Measurements from ENCODE around the gene PLEKHN1. TPM values are rescaled to one million over a fixed set of nuclear protein-coding genes. Genes with fewer than 3 reads are reported as not detected.
"Not testable (repeated sequence)": the region's sequence is repeated elsewhere in the genome, so short reads cannot be mapped to it uniquely, and the experiment has no call there.

The PLEKHN1 gene
- total RNA-seq, 1 experiment from 2014 or later, result 0.04 TPM

DNA sequence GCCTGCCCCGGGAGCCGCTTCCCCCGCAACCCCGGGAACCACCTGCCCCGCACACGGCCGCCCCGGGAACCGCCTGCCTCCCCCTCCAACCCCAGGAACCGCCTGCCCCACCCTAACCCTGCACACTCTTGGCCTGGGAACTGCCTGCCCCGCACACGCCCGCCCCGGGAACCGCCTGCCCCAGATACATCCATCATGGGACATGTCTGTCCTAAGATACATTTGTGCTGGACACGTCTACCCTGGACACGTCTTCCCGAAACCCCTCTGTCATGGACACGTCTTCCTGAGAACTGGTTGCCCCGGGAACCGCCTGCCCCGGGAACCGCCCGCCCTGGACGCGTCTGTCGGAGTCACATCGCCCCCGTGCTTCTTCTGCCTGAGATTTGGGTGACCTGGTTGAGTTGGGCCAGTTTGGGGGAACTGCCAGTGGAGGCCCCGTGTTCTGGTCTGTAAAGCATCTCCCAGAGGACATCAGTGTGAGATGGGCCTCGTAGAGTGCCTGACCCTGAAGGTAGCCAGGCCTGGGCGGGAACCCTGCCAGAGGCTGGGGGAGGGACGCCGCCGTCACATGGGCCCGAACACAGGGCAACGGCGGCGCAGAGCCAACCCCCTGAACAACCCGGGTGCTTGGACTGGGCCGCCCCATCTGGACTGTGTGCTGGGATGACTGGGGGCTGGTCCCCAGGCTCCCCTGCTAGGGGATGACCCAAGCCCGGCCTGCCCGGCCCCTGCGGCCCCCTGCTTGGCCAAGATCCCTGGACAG, 12.0 kb downstream of the PLEKHN1 start:
- Histone ChIP-seq H3K36me3 (no peaks in the 10 kb centered on the region), H3K27ac (no peak overlapping the region), H3K27me3 (peaks cover 21% of the 10 kb centered on the region), H3K4me1 (peaks cover 2% of the 10 kb centered on the region; the same call in 1 of the 2 replicates), H3K4me3 (no peak overlapping the region), H3K9me3 (replicated peaks) (0 out of 2 replicates have a peak, but pooled peaks cover 3% of the 10 kb centered on the region)
- DNase-seq, result no peak

DNA sequence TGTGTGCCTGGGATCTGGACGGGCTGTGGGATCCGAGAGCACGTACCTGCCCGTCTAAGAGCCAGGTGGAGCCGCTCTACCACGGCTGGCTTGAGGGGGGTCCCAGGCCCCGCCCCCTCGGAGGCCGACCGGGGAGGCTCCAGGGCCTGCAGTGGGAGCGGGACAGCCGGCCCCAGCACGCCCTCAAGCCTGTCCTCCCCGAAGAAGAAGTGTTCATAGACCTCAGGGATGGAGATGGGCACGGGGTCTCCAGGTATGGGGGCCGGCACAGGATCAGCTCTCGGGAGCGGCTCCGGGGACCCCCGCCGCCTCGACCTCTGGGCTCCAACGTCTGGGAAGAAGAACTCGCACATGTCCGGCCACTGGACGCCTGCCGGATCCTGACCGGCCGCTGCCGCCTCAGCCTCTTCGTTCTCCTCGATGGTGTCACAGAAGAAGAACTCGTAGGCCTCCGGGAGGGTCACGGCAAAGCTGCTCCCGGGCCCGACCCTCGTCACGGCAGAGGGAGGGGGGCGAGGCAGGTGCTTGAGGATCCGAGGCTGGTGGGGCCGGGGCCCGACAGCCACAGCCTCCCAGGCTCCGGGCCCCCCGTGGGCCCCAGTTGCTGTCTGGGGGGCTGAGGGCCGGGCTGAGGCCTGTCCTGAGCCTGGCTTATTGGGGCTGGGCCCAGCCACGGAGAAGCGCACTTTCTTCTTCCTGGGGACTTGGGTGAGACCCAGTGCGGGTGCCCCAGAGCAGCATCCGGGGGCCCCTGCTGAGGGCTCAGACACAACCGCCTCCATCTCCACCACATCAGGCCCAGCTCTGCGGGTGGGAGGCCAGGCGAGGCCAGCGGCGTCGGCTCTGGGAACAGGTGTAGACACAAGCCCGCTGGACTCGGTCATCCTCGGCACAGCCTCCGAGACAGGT, 12.8 kb downstream of the PLEKHN1 start:
- Histone ChIP-seq H3K4me1 (peaks cover 2% of the 10 kb centered on the region; the same call in 1 of the 2 replicates), H3K4me3 (no peak overlapping the region), H3K27me3 (peaks cover 28% of the 10 kb centered on the region), H3K9me3 (replicated peaks) (0 out of 2 replicates have a peak, but pooled peaks cover 3% of the 10 kb centered on the region), H3K36me3 (no peaks in the 10 kb centered on the region), H3K27ac (no peak overlapping the region)
- no peak for DNase-seq

DNA sequence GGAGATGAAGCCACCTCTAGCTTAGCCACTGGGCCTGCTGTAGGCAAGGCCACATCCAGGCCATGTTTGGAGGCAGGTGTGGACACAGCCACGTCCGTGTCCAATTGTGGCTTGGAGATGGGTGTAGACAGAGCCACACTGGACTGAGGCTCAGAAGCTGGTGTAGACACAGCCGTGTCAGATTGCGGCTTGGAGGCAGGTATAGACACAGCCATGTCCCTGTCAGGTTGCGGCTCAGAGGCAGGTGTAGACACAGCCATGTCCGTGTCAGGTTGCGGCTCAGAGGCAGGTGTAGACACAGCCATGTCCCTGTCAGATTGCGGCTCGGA, 13.4 kb downstream of the PLEKHN1 start:
- H3K27me3 ChIP-seq, result peaks cover 28% of the 10 kb centered on the region
- 0 out of 2 replicates have a peak, but pooled peaks cover 3% of the 10 kb centered on the region for H3K9me3 ChIP-seq (replicated peaks)
- H3K4me1 ChIP-seq, result peaks cover 2% of the 10 kb centered on the region; the same call in 1 of the 2 replicates
- no peak overlapping the region for H3K27ac ChIP-seq
- DNase-seq, result no peak
- no peak overlapping the region for H3K4me3 ChIP-seq
- no peaks in the 10 kb centered on the region for H3K36me3 ChIP-seq

DNA sequence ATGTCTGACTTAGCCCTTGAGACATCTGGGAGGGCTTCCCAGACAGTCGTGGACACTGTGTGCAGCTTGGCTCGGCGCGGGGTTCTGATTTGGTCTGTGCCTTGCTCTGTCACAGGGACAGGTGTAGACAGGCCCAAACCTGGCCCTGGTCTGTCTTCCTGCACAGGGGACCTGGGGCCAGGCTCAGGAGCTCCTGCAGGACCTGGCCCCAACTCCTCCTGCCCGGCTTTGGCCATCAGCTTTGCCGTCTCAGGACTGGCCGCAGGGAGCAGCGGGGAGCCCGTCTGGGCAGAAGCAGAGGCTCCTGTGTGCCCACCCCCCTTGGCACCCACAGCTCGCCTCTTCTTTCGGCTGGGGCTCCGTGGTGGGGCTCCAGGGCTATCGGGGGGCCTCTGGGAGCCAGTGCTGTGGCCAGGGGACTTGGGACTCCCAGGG, 13.9 kb downstream of the PLEKHN1 start:
- no peak for DNase-seq
- H3K9me3 ChIP-seq (replicated peaks), result 0 out of 2 replicates have a peak, but pooled peaks cover 3% of the 10 kb centered on the region
- no peak overlapping the region for H3K4me3 ChIP-seq
- peaks cover 2% of the 10 kb centered on the region; the same call in 1 of the 2 replicates for H3K4me1 ChIP-seq
- no peak overlapping the region for H3K27ac ChIP-seq
- H3K27me3 ChIP-seq, result peaks cover 25% of the 10 kb centered on the region
- no peaks in the 10 kb centered on the region for H3K36me3 ChIP-seq

DNA sequence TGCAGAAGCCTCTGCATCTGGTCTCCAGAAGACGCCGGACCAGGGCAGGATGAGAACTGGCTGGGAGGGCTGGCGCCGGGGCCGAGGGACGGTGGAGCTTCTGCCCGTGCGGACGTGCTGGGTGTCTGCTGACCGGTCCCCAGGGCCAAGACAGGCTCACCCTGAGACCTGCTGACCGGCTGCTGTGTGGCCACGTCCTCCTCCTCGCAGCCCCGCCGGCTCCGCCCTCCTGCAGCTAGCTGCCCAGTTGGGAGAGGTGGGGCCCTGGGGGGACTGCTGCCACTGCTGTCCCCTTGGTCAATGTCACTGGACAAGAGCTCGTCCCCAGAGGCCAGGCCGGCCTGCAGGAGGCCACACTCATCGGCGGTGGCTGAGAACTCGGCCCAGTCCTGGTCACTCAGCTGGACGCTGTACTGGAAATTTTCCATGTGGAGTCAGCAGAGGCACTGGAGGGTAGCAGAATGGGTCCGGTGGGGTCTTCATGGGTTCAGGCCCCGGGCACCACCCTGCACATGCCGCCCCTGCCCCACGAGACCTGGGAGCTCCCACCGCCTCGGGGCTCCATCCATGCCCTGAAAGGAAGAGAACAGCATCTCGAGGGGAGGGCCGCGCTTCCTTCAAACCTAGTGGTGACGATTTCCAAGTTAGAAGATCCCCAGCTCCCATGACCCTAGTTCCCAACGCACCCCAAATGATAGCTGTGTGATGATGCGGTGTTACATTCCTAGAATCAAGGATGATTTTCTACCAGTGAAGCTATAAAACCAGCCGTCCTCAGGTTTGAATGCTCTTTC, 14.5 kb downstream of the PLEKHN1 start:
- no peak overlapping the region for H3K4me3 ChIP-seq
- H3K36me3 ChIP-seq, result no peaks in the 10 kb centered on the region
- no peak overlapping the region for H3K27ac ChIP-seq
- peaks cover 30% of the 10 kb centered on the region for H3K27me3 ChIP-seq
- no peak for DNase-seq
- H3K4me1 ChIP-seq, result peaks cover 2% of the 10 kb centered on the region; the same call in 1 of the 2 replicates
- 0 out of 2 replicates have a peak, but pooled peaks cover 3% of the 10 kb centered on the region for H3K9me3 ChIP-seq (replicated peaks)

DNA sequence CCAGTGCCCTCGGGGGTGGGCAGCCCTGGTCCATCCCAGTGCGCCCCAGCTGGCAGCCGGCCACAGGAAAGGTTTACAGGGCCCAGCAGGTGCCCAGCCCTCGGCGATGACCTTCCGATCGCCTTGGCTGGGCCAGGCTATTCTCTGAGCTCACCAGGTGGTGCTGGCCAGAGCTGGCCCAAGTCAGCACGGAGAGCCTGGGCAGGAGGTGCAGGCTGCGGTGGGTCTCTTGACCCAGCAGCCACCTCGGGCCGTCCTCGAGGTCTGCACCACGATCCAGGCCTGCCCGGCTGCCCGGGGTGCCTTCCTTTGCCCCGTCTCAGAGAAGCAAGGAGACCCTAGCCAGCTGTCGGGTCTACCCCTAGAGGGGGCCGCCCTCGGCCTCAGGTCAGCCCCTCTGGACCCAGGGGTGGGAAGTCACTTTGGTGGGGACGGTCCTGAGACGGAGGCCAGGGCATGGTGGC, 15.2 kb downstream of the PLEKHN1 start:
- H3K9me3 ChIP-seq (replicated peaks), result 0 out of 2 replicates have a peak, but pooled peaks cover 3% of the 10 kb centered on the region
- no peaks in the 10 kb centered on the region for H3K4me1 ChIP-seq
- no peak for DNase-seq
- H3K4me3 ChIP-seq, result no peak overlapping the region
- peaks cover 30% of the 10 kb centered on the region for H3K27me3 ChIP-seq
- no peaks in the 10 kb centered on the region for H3K36me3 ChIP-seq
- no peak overlapping the region for H3K27ac ChIP-seq

DNA sequence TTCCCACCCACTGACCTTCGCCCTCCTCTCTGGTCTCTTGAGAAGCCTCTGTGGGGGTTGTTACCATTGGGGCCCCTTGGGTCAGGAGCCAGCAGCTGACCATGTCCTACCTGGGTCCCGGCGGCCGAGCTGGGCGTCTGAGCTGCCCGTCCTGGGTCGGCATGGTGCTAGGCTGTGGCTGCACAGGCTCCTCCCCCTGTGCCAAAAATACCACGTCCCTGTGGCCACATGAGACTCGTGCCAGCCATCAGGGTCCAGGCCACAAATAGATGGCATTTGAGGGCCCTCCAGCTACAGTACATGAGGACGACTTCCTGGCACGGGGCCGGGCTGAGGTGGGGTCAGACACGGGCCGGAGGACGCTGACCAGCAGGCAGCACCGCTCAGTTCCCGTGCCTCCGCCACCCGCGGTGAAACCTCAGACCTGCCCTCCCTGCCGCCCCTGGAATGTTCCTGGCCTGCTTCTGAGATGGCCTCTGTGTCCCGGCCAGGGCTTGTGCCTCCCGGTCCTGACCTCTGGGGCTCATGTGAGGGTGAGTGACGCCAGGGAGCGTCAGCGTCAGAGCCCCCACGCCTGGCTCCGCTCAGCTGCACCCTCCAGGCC, 15.8 kb downstream of the PLEKHN1 start, which contains the start of gene PERM1:
TSS of gene PERM1 (minus strand) at position 139 of the 604 bp plus-strand sequence. CDS start 1,064 bp downstream, outside the sequence.
- H3K4me1 ChIP-seq, result no peaks in the 10 kb centered on the region
- no peak within 1 kb of the TSS for H3K27ac ChIP-seq
- 0 out of 2 replicates have a peak, but pooled peaks cover 3% of the 10 kb centered on the region for H3K9me3 ChIP-seq (replicated peaks)
- no peaks in the 10 kb centered on the region for H3K36me3 ChIP-seq
- H3K4me3 ChIP-seq, result no peak within 1 kb of the TSS
- H3K27me3 ChIP-seq, result peaks cover 30% of the 10 kb centered on the region
- no peak for DNase-seq

DNA sequence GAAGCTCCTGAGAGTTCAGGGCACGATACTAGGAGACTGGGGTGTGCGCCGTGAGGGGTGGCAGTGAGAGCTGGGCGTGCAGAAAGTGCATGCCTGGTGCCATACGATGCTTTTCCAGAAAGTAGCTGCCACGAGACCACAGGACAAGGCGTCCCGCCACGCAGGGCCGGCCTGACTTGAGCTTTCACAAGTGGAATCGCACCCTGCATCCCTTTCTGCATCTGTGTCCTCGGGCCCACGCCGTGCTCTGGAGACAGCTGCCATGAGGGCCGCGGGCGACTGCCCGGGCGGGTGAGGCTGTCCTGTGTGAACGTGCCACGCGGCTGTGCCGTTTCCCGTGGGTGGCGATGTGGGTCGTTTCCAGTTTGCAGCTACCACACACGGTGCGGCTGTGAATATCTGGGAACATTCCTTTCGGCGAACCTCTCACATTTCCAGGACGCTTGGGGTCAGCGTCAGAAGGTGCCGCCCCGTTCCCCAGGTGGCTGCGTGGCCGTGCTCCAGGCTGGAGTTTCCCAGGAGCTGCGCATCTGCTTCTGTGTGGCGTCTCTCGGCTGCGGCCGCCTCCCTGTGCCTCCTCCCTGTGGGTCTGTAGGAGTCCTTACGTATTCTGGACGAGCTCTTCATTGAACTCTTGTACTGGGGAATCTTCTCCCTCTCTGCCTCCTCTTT, 16.6 kb downstream of the PLEKHN1 start:
- H3K4me3 ChIP-seq, result no peak overlapping the region

DNA sequence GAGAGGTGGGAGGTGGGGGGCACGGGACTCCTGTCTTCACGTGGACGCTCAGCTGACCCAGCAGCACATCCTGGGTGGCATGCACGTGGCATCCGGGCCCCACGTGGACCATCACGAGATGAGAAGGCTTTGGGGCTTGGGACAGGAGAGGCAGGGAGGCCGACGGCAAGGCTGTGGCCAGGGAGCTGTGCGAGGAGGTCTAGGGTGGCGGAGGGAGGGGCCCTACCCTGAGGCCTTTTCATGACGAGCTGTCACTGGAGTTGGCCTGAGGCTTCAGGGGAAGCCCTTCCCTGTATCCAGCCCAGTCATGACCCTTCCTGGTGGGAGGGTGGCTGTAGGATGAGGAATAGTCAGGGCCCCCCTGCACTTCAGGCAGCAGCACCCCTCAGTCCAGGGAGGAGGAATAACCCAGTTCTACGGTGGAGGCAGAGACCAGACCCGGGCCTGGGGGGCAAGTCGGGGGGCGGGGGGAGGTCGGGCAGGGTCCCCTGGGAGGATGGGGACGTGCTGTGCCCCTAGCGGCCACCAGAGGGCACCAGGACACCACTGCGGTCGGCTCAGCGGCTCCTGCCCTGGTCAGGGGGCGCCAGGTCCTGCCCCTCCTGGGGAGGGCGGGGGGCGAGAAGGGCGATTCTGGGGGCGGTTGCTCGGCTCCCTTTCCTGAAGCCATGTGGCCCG, 17.7 kb downstream of the PLEKHN1 start:
- peak; percentile 46 to 62 for DNase-seq
- no peak overlapping the region for H3K4me3 ChIP-seq
- no peaks in the 10 kb centered on the region for H3K36me3 ChIP-seq
- H3K9me3 ChIP-seq (replicated peaks), result no peaks in the 10 kb centered on the region
- H3K27ac ChIP-seq, result no peak overlapping the region
- peaks cover 30% of the 10 kb centered on the region for H3K27me3 ChIP-seq
- H3K4me1 ChIP-seq, result no peaks in the 10 kb centered on the region

More for the DNA sequence above, 16.6 kb downstream of the PLEKHN1 start:
- Histone ChIP-seq H3K9me3 (replicated peaks) (0 out of 2 replicates have a peak, but pooled peaks cover 3% of the 10 kb centered on the region), H3K36me3 (no peaks in the 10 kb centered on the region), H3K27ac (no peak overlapping the region), H3K4me1 (no peaks in the 10 kb centered on the region), H3K27me3 (peaks cover 30% of the 10 kb centered on the region)
- DNase-seq, result no peak

DNA sequence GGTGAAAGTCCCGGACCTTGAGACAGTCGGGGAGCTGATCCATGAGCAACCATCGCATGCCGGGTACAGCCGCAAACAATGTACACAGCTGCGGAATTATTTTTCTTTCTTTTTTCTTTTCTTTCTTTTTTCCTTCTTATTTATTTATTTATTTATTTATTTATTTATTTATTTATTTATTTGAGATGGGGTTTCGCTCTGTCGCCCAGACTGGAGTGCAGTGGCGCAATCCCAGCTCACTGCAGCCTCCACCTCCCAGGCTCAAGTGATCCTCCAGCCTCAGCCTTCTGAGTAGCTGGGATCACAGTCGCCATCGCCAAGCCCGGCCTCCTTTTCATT, 18.2 kb downstream of the PLEKHN1 start:
- Histone ChIP-seq H3K27ac (no peak overlapping the region), H3K36me3 (no peaks in the 10 kb centered on the region), H3K4me3 (no peak overlapping the region), H3K4me1 (no peaks in the 10 kb centered on the region), H3K9me3 (replicated peaks) (no peaks in the 10 kb centered on the region), H3K27me3 (peaks cover 30% of the 10 kb centered on the region)
- no peak for DNase-seq

DNA sequence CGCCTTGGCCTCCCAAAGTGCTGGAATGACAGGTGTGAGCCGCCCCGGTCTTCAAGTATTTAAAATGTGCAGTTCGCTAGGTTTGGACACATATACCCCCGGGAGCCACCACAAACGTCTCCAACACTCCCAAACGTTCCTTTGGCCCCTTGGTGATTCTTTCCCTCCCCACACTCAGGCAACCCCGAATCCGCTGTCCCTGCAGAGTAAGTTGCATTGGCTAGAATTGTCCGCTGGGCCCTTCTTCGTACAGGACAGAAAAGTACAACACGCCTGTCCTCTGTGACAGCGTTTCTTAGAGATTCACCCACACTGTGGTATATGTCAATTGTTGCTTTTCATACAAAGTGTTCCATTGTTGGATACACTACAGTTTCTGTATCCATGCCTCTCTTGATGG, 18.8 kb downstream of the PLEKHN1 start:
- DNase-seq, result no peak
- no peaks in the 10 kb centered on the region for H3K9me3 ChIP-seq (replicated peaks)
- no peak overlapping the region for H3K27ac ChIP-seq
- no peaks in the 10 kb centered on the region for H3K4me1 ChIP-seq
- no peak overlapping the region for H3K4me3 ChIP-seq
- no peaks in the 10 kb centered on the region for H3K36me3 ChIP-seq
- H3K27me3 ChIP-seq, result peaks cover 30% of the 10 kb centered on the region

DNA sequence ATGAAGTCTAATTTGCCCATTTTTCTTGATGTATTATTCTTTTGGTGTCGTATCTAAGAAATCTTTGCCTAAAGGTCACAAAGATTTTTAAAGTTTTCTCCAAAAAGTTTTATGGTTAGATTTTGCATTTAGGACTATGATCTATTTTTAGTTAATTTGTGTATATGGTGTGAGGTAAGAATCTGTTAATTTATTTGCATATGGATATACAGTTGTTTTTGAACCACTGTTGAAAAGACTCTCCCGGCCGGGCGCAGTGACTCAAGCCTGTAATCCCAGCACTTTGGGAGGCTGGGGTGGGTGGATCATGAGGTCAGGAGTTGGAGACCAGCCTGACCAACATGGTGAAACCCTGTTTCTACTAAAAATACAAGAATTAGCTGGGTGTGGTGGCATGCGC, 21.8 kb downstream of the PLEKHN1 start:
- H3K36me3 ChIP-seq; H3K4me3 ChIP-seq; H3K4me1 ChIP-seq; DNase-seq; H3K9me3 ChIP-seq (replicated peaks); H3K27ac ChIP-seq: not testable (repeated sequence)
- peaks cover 14% of the 10 kb centered on the region for H3K27me3 ChIP-seq

DNA sequence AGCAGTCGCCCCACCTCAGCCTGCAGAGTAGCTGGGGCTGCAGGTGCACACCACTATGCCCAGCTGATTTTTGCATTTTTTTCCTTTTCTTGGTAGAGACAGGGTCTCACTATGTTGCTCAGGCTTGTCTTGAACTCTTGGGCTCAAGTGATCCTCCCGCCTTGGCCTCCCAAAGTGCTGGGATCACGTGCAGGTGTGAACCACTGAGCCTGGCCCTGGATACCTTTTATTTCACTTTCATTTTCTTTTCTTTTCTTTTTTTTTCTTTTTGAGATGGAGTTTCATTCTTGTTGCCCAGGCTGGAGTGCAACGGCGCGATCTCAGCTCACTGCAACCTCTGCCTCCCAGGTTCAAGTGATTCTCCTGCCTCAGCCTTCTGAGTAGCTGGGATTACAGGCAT, 25.0 kb downstream of the PLEKHN1 start:
- H3K36me3 ChIP-seq; DNase-seq; H3K4me1 ChIP-seq; H3K9me3 ChIP-seq (replicated peaks); H3K27me3 ChIP-seq; H3K4me3 ChIP-seq; H3K27ac ChIP-seq: not testable (repeated sequence)

Measured in SJCRH30 (cell line).